K562 (cell line): ENCODE measurements around the gene UCKL1. TPM values are rescaled to one million over a fixed set of nuclear protein-coding genes. Genes with fewer than 3 reads are reported as not detected.

Experiments used
- FOXO4 ChIP-seq: fragments of 450-650 bp; formaldehyde crosslinking; IDR thresholded peaks from 2 replicates; pipeline ENCODE4 v1.4.0; 2020; ENCODE audit warnings: mild to moderate bottlenecking, moderate library complexity
- GABPA ChIP-seq: fragments of 200-800 bp; sonication (Bioruptor generic); conservative IDR thresholded peaks from 2 replicates; pipeline ENCODE4 v1.6.1; 2016; ENCODE audit warnings: low read depth, missing genetic modification characterization, missing compliant biosample characterization
- GATA2 ChIP-seq: sonication (generic); formaldehyde crosslinking; IDR thresholded peaks from 2 replicates; pipeline ENCODE4 v1.4.0; 2020; ENCODE audit warnings: mild to moderate bottlenecking, missing genetic modification reagents
- HDAC2 ChIP-seq: fragments of 450-650 bp; IDR thresholded peaks from 2 replicates; pipeline ENCODE4 v1.6.1; 2016; ENCODE audit warnings: mild to moderate bottlenecking
- HNRNPK ChIP-seq: fragments of 200-400 bp; formaldehyde crosslinking; IDR thresholded peaks from one replicate; pipeline ENCODE4 v1.6.1; 2018; ENCODE audit warnings: mild to moderate bottlenecking, low read depth, low read length; ENCODE audit not compliant: poor library complexity, severe bottlenecking
- HSF4 ChIP-seq: fragments of 250-450 bp; sonication (Bioruptor Pico); IDR thresholded peaks from 2 replicates; pipeline ENCODE4 v2.1.2; 2022; ENCODE audit warnings: mild to moderate bottlenecking, moderate library complexity, borderline replicate concordance
- MXD1 ChIP-seq: fragments of 250-450 bp; sonication (Bioruptor Pico); IDR thresholded peaks from 2 replicates; pipeline ENCODE4 v1.8.0; 2021; ENCODE audit warnings: borderline replicate concordance, mild to moderate bottlenecking, moderate library complexity; ENCODE audit not compliant: poor library complexity, severe bottlenecking
- MYNN ChIP-seq, 2 experiments: sonication (generic); formaldehyde crosslinking in 1 of 2; IDR thresholded peaks; 2 replicates each; pipeline versions ENCODE4 v1.5.0 to v1.6.1; 2016 to 2020; ENCODE audit warnings: antibody characterized with exemption in 1 of 2, missing genetic modification reagents in 1 of 2
- ZNF586 ChIP-seq: fragments of 450-650 bp; formaldehyde crosslinking; conservative IDR thresholded peaks from 2 replicates; pipeline ENCODE4 v1.4.0; 2020; ENCODE audit warnings: mild to moderate bottlenecking, moderate library complexity
- ZNF717 ChIP-seq: fragments of 250-450 bp; sonication (Bioruptor Pico); IDR thresholded peaks from 2 replicates; pipeline ENCODE4 v1.5.0; 2021
- polyA plus RNA-seq, 8 experiments: library from polyadenylated mRNA; depleted of rRNA in 4 of 8; stranded (reverse) in 5 of 8; unstranded in 3 of 8; fragments of >200 nt; fragmentation: Nextera tagmentation in 2 of 8; fragmentation: Illumina TruSeq in 1 of 8; extraction: Ambion mirVana in 2 of 8; extraction: Trizol in 1 of 8; gene quantifications; 2 replicates each; pipeline versions ENCODE4 v1.2.1 to v1.2.3, GENCODE V29; 2011 to 2014; ENCODE audit warnings: inconsistent platforms in 1 of 8, missing spikeins in 1 of 8
- total RNA-seq, 7 experiments: library from RNA; depleted of rRNA in 6 of 7; stranded (reverse); fragments of >200 nt in 6 of 7; fragmentation: Illumina TruSeq in 2 of 7; extraction: Trizol in 2 of 7; gene quantifications; 2 replicates each; pipeline versions ENCODE4 v1.2.1 to v1.2.3, GENCODE V29; 2011 to 2021; ENCODE audit warnings: low replicate concordance in 1 of 7
- TF ChIP-seq, protein P1 (sequence below): fragments of 450-650 bp; IDR thresholded peaks from 2 replicates; pipeline ENCODE4 v1.6.1; 2016; ENCODE audit warnings: borderline replicate concordance
- TF ChIP-seq, protein P2 (sequence below): fragments of 450-650 bp; IDR thresholded peaks from 2 replicates; pipeline ENCODE4 v1.6.1; 2016; ENCODE audit warnings: missing biosample characterization, missing genetic modification characterization
- TF ChIP-seq, protein P3 (sequence below): fragments of 450-650 bp; IDR thresholded peaks from 2 replicates; pipeline ENCODE4 v1.6.1; 2017; ENCODE audit warnings: mild to moderate bottlenecking, moderate library complexity

The UCKL1 gene
- total and polyA plus RNA-seq, 9 of the 15 experiments (the other 6 are each of a cell fraction or from before 2014, with no cell fraction given): 3.1 to 52.8 (median 24.2) TPM

DNA sequence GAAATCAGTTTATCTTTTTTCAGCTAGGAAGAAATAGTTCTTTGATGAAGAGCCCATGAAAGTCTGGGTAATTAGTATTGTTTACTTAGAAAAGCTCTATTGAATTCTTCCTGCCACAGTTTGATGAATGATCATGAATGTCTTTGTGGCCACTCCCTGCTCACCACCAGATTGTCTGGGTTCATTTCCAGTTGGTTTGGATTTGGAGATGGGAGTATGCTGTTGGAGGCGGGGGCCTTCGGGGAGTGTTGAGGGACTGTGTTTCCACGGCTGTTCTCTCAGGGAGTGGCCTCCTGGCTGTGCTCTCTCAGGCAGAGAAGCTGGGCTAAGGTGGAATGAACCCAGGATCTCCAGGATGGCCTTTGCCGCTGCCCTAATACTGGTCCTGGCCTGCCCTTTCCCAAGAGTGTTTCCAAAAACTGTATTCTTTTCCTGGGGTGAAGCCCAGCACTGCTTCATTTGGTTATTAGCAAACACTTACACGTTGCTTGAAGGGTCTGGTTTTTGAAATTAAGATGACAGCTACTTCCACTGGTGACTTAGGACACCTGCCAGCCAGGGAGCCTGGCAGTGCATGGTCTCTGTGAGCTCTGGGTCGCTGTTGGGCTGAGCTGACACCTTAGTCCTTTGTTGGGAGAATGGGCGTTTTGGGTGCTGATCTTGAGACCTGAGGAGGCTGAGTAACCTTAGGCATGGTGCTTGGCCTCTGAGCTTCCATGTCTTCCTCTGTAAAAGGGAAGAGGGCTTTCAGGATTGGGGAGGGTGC, 47.9 kb upstream of the UCKL1 start (continued):
- TF ChIP-seq, protein P1, sequence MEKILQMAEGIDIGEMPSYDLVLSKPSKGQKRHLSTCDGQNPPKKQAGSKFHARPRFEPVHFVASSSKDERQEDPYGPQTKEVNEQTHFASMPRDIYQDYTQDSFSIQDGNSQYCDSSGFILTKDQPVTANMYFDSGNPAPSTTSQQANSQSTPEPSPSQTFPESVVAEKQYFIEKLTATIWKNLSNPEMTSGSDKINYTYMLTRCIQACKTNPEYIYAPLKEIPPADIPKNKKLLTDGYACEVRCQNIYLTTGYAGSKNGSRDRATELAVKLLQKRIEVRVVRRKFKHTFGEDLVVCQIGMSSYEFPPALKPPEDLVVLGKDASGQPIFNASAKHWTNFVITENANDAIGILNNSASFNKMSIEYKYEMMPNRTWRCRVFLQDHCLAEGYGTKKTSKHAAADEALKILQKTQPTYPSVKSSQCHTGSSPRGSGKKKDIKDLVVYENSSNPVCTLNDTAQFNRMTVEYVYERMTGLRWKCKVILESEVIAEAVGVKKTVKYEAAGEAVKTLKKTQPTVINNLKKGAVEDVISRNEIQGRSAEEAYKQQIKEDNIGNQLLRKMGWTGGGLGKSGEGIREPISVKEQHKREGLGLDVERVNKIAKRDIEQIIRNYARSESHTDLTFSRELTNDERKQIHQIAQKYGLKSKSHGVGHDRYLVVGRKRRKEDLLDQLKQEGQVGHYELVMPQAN: no peak
- TF ChIP-seq, protein P2, sequence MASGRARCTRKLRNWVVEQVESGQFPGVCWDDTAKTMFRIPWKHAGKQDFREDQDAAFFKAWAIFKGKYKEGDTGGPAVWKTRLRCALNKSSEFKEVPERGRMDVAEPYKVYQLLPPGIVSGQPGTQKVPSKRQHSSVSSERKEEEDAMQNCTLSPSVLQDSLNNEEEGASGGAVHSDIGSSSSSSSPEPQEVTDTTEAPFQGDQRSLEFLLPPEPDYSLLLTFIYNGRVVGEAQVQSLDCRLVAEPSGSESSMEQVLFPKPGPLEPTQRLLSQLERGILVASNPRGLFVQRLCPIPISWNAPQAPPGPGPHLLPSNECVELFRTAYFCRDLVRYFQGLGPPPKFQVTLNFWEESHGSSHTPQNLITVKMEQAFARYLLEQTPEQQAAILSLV (tag): no peak
- no peak for TF ChIP-seq MXD1 (CRISPR knock-in tag)
- TF ChIP-seq FOXO4 (CRISPR knock-in tag): no peak
- no peak for TF ChIP-seq HDAC2
- TF ChIP-seq ZNF586 (CRISPR knock-in tag): no peak
- no peak for TF ChIP-seq ZNF717 (CRISPR knock-in tag)
- no peak for TF ChIP-seq GABPA
- TF ChIP-seq HNRNPK: no peak
- no peak for TF ChIP-seq MYNN (IDR thresholded peaks at IDR 0.05)
- TF ChIP-seq MYNN (CRISPR knock-in tag; IDR thresholded peaks at IDR 0.05): no peak
- TF ChIP-seq HSF4: no peak
- TF ChIP-seq GATA2 (CRISPR knock-in tag): no peak
- TF ChIP-seq, protein P3, sequence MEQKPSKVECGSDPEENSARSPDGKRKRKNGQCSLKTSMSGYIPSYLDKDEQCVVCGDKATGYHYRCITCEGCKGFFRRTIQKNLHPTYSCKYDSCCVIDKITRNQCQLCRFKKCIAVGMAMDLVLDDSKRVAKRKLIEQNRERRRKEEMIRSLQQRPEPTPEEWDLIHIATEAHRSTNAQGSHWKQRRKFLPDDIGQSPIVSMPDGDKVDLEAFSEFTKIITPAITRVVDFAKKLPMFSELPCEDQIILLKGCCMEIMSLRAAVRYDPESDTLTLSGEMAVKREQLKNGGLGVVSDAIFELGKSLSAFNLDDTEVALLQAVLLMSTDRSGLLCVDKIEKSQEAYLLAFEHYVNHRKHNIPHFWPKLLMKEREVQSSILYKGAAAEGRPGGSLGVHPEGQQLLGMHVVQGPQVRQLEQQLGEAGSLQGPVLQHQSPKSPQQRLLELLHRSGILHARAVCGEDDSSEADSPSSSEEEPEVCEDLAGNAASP: no peak
